ENCODE measurements around the gene TTC23.

Gene TTC23

DNA sequence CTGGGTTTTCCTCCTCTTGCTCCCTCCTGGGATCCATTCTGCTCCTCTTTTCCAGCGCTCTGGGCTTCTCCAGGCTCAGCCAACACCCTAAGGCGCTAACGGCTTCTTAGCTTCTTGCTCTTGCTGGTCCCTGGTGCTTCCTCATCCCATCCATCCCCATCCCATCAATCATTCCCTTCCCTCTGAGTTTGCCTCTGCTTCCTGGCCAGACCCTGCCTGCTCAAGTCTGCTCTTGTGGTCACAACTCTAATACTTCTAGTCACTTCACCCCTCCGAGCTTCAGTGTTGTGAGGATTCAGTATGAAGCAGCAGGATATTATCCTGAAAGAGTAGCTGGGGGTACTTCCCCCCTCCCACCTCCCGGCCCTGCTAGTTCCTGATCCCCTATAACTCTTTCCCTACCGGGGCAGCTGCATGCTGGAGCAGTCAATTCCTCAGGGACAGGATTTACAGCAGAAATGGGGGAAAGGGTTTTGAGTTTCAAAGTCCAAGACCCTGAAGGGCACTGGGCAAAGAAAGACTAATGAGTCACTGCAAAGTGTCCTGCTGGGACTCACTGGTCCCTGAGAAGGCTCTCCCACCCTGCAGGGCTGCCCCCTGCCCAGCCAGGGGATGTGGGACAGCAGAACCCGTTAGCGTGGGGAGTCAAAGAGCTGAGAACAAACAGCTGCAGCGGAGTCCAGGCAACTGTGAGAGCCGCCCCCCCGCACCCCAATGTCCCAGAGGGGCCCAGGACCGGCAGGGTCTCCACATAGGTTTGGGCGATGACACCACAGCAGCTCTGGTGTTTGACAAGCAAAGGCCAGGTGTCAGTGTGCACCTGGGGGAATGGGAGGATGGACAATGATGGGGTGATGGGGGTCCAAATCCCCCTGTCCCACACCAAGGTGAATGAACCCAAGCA lies 146.8 kb downstream of the TTC23 start:
- no peak for DNase-seq (ENCODE audit: low read depth)

DNA sequence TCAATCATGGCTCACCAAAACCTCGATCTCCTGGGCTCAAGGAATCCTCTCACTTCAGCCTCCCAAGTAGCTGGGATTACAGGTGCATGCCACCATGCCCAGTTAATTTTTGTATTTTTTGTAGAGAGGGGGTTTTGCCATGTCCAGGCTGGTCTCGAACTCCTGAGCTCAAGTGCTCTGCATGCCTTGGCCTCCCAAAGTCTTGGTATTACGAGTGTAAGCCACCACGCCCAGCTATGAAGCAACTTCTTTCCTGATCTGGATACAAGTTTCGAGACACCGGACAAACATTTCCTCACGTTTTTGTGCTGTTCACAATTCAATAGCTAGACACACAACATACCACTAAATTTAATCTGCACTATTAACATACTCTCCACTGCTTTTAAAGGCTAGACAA lies 147.9 kb downstream of the TTC23 start:
- DNase-seq (ENCODE audit: low read depth): no peak

DNA sequence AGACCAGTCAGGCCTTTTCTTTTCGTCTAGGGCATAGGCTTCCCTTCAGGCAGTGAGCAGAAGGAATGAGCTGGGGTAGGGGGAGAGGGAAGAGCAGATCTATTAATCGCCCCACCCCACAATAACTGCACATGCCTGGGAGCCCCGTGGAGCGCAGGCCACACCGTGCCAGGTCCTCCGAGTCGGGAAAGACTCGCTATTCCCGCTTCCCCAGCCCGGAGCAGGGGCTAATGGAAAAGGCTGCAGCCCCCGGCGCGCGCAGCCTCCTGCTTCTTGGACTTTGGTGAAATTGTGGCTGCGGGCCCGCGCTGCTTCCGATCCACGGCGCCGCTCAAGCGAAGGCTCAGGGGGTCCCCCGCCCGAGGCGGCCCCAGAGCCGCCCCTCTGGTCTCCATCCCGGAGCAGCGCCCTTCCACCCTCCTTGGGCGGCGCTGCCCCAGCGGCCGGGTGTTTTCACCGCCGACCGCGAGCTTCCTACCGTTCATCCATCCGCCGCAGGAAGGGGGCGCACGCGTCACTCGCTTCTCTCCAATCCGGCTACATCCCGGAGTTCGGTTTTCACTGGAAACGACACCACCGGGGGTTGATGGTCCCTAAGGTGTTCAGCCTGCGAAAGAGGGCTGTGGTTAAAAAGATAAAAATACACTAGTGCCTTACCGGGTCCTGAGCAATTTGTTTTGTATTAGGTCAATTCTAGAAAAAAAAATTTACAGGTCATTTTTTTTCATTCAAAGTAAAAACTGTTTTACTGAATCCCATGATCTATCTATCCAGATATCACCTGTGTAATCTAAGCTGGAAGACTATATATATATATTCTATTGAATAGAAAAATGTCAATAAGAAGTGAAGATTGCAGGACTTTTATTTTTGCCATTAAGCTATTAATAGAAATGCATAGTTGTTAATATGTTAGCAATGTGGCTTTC lies 148.9 kb downstream of the TTC23 start:
- DNase-seq (ENCODE audit: low read depth): peak; percentile 29

DNA sequence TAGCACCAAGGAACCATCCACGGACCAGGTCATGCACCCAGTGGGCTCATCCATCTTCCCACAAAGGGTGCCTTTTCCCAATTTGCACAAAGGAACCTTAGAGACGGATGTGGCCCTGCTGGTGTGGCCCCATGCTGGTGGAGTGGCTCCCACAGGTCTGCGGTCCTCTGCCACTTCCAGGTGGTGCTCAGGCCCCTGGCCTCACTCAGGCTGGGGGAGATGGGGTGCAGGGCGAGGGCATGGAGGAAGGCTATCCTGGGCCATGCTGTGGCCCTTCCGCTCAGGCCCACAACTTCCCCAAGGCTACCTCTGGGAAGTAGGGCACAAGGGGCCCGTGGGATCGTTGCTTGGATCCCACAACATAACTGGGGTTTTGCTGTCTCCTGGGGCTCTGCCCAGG lies 149.7 kb downstream of the TTC23 start:
- no peak for DNase-seq (ENCODE audit: low read depth)

DNA sequence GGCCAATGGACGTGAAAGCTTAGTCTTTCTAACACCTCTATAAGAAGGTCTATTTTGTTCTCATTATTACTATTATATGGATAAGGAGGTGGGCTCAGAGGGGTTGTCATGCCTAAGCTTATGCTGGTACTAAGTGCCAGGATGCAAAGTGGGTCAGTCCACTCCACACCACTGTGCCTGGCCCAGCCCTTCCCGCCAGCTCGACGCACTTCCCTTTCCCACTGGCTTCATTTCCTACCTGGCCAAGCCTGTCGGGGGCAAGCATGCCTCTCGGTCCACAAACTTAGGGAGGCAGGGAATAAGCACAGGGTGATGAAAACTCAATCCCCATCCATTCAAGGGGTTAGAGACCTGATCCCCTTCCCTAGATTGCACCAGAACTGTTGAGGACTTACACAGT lies 150.4 kb downstream of the TTC23 start:
- DNase-seq (ENCODE audit: low read depth): no peak

DNA sequence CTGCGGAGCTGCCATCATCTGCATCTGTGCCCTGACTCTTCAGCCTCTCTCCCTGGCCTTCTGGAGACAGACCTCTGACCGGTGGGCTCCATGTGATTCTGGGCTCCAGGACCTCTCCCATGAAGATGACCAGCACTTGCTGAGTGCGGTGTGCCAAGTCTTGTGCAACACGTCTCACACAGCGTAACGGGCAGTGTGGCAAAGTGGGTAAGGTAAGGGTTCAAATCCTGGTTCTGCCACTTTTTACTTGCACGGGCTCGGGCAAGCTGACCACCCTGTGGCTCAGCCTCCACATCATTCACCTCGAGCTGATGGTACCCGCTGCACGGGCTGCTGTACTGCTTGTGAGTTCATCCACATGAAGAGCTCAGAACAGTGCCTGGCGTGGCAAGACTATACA lies 151.0 kb downstream of the TTC23 start:
- DNase-seq (ENCODE audit: low read depth): no peak

DNA sequence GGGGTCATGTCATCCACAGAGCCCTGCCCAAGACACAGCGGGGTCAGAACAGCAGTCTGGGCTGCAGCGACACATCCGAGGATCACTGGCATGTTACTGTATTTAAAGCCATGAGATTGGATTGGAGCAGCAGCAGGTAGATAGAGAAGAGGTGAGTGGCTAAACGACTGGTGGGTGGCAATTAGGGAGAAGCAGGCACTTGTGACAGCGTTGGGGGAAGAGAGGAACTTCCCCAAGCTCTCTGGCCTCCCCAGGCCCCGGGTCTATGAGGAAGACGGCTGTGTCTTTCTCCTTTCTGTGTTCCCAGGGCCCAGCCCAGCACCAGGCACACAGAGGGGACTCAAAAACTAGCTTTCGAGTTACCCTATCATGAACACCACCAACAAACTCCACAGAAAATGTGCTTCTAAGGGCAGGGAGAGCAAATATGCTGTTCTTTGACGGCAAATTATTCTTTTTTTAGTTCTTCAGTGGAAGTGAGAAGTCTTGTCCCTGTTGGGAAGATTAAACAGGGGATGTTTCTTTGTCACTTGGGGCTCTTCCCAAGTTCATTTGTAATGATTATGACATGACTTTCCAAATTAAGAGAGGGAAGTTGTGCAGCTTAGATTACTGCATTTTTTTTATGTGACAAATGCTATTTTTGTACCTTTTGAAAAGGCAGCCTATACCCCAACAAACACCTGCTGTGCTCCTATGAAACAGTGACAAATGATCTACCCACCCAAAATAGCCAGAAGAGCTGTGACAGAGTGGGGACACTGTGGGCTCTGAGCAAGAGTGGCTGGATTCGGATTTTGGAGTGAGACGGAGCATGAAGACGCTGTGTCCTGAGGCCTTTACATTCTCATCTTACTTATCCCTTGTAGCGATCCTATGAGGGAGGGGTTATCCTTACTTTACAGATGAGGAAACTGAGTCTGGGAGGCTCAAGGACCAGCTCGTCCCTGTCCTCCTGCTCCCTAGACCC lies 151.7 kb downstream of the TTC23 start:
- DNase-seq (ENCODE audit: low read depth): no peak

DNA sequence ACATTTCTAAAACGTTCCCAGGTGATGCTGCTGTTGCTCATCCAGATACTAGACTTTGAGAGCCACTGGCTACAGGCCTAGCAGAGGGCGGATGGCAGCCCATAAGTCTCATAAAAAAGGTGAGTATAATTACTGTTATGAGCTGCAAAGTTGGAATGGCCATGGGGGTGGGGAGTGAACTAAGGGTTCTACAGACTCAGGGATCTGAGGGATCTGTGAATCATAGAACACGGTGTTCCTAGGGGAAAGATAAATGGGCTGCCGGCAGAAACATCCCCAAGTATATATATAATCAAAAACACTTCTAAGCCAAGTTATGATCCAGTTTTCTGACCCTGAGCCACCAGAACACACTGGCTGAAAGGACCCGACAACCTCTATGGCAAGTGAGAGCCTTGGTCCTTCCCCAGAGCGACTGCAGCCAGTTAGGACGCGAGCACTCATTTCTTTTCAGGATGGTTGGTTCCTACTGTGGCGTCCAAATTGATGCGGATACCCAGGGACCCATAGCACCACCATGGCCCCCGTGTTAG lies 152.4 kb downstream of the TTC23 start:
- no peak for DNase-seq (ENCODE audit: low read depth)

DNA sequence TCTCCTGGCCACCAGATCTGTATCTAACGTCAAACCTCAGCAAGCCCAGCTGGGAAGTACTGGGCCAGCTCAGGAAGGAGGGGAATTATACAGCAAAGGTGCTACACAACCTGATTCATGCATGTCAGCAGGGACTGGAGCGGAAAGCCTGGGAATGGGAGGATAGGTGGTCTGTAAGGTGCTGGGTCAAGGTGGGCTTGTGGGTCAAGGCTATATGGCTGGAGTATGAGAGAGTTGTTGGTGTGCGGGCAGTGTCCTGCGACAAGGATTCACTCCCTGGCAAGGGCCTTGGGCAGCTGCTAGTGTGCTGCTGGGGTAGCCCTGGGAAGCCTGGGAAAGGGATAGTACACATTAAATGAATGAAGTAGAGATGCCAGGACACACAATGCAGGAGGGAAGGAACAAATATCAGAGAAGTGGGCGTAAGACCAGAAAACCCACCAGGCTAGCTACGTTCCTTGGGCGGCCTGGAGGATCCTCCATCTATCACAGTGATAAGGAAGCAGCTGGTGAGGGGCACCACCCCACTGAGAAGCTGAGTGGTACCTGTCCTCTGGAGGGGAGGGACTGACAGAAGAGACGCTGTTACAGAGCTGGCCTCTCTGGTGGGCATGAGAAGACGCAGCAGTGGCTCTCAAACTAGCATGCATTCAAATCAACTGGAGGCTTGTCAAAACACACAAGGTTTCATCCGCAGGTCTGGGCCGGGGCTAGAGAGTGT lies 153.0 kb downstream of the TTC23 start:
- DNase-seq (ENCODE audit: low read depth): no peak

DNA sequence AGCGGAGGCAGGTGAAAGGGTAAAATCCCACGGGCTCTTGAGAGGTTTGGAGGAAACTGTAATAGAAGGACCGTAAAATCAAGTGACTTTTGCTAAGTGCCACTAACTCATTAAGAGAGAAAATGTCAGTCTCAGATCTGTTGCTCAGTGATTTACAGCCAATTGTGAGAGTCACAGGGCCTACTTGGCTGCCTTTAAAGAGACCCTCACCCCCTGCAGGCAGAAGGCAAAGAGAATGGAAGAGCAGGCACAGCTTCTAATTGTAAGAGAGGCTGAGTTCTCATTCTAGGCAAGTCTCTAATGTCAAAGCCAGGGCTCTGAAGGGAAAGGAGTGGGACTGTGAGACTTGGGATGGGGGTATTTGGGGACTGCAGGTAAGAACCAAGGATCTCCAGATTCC lies 153.8 kb downstream of the TTC23 start:
- no peak for DNase-seq (ENCODE audit: low read depth)

DNA sequence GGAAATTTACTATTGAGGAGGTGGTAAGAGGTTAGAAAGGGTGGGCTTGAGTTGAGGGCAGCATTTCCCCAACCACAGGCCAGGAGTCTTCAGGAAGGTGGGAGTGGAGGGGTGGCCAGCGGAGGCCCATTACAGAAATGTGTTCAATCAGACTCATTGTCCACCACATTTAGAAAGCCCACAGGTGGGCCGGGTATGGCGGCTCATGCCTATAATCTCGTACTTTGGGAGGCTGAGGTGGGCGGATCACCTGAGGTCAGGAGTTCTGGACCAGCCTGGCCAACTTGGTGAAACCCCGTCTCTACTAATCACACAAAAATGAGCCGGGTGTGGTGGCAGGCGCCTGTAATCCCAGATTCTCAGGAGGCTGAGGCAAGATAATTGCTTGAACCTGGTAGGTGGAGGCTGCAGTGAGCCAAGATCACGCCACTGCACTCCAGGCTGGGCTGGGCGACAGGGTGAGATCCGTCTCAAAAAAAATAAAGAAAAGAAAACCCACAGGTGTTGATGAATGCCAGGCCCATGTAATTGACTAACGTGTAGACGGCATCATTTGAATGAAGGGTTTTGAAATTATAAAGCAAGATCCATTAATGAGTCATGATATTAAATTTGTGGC lies 156.7 kb downstream of the TTC23 start:
- no peak for DNase-seq (ENCODE audit: low read depth)

DNA sequence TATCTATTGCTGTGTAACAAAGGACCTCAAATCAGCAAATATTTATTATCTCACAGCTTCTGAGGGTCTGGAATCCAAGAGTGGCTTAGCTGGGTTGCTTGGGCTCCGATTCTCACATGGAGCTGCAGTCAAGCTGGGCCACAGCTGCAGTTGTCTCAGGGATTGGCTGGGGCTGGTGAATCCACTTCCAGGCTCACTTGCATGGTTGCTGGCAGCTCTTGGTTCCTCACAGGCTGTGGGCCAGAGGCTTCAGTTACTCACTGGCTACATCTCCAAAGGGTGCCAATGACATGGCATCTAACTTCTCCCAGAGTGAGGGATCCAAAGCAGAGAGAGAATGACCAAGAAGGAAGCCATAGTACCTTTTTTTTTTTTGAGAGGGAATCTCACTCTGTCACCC lies 158.4 kb downstream of the TTC23 start:
- DNase-seq (ENCODE audit: low read depth): no peak

DNA sequence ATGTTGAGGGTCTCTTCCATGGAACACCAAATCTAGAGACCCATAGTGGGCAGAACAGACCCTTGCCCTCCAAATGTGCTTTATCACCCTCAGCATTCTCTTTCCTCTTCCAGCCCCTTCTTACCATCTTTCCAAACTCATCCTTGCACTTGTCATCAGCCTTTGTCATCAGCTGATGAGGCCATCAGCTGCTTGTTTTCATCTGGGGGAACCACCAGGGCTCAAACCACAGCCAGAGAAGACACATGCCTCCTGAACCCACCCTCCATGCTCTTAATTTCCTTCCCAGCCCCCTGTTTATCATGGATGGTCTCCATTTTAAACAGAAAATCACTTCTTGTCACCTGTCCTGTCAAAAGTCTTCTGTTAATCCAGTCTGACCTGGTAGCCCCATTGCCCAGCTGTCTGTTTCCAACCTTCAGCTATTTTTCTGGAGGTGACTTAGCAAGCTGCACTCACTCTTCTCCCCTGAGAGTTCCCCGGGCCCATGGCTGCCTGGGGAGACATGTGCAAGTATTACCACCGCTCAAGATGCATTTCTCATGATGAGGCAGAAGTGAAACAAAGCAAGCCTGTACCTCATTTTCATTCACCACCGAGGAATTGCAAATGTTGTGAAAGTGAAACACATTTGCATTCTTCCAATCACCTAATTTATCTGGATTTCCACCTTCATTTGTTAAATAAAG lies 159.2 kb downstream of the TTC23 start:
- DNase-seq (ENCODE audit: low read depth): no peak

DNA sequence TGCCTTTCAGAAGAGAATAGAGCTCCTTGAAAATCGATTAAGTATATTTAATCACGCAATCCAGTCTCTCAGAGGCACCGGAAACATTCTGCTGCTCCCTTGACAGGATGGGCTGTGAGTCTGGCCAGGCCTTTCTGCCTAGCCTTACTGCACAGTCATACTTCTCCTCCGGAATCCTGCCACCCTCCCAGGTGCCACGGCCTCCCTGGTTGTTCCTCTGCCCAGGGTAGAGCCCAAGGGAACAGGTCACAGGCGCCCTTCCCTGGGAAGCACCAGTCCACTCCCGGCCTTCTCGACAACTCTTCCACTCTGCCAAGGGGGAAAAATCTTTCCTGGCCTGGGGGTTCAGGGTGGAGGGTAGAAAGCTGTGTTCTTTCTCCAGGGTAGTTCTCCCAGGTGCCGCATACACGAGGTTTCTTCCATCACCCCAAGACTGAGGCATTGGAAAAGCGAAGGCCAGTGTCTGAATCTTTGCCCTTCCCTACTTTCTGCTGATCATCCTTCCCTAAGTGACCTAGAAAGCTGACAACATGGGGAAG lies 161.9 kb downstream of the TTC23 start:
- DNase-seq (ENCODE audit: low read depth): no peak

DNA sequence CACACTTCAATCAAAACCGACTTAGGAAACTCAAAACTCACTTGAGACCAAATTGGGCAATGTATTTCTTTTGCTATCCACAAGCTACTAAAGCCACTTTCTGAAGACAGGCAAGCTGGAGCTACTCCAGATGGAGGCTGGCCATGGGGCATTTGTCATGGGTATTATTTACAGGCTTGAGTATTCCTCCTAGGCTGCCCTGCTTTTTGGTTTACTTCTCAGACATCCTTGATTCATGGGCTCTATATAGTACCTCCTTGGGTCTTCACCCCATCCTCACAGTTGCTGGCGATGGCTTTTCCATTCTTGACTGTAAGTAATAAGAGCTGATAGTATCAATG lies 163.1 kb downstream of the TTC23 start:
- no peak for DNase-seq (ENCODE audit: low read depth)

All from GM04504 (cell line).